SK-N-SH (cell line): ENCODE data around the gene NOXA1. TPM values are rescaled to one million over a fixed set of nuclear protein-coding genes. Genes with fewer than 3 reads are reported as not detected.

Experiments used
- CTCF ChIA-PET: fragments of 300-600, 350-600 bp; formaldehyde crosslinking; extraction: SDS; loops from one replicate; lab custom pipeline; 2021; lab: Yijun Ruan, JAX
- POLR2A ChIA-PET: fragments of 350-600 bp; sonication (Branson Sonifier 250); formaldehyde crosslinking; extraction: SDS; loops from one replicate; lab custom pipeline; 2020; ENCODE audit warnings: antibody characterized with exemption, inconsistent platforms; lab: Yijun Ruan, JAX
- DNase-seq: peaks from one replicate; pipeline ENCODE4 v3.0.0; 2012
- H2AFZ ChIP-seq: fragments of 200-600 bp; sonication (generic); 2 replicates; pipeline ENCODE4 v1.8.1; 2016; ENCODE audit warnings: antibody characterized with exemption, mild to moderate bottlenecking, low read depth
- H3F3A ChIP-seq: fragments of 200-600 bp; sonication (generic); replicated peaks from 2 replicates; pipeline ENCODE3; 2016; ENCODE audit warnings: antibody characterized with exemption, mild to moderate bottlenecking; ENCODE audit not compliant: insufficient read depth
- H3K27ac ChIP-seq, 2 experiments: fragments of 200-500 bp in 1 of 2; fragments of 200-600 bp in 1 of 2; sonication (Bioruptor generic) in 1 of 2; sonication (generic), shearing (Covaris generic) in 1 of 2; 2 replicates each; pipeline versions ENCODE4 v1.5.1 to v1.6.1; 2014 to 2016; ENCODE audit warnings: low read depth in 2 of 2, inconsistent platforms in 1 of 2, low read length in 1 of 2, mild to moderate bottlenecking in 1 of 2, mixed read lengths in 1 of 2
- H3K27me3 ChIP-seq: fragments of 200-600 bp; sonication (generic), shearing (Covaris generic); 2 replicates; pipeline ENCODE4 v1.6.1; 2016; ENCODE audit warnings: mixed run types; ENCODE audit not compliant: insufficient read depth
- H3K36me3 ChIP-seq, 2 experiments: fragments of 200-500 bp in 1 of 2; fragments of 200-600 bp in 1 of 2; sonication (Bioruptor generic) in 1 of 2; sonication (generic) in 1 of 2; replicated peaks in 1 of 2; 2 replicates each; pipeline versions ENCODE3 to v1.5.1; 2014 to 2016; ENCODE audit warnings: low read length in 1 of 2, mild to moderate bottlenecking in 1 of 2; ENCODE audit not compliant: insufficient read depth in 2 of 2, control insufficient read depth in 1 of 2
- H3K4me1 ChIP-seq, 2 experiments: fragments of 200-500 bp in 1 of 2; fragments of 200-600 bp in 1 of 2; sonication (Bioruptor generic) in 1 of 2; sonication (generic), shearing (Covaris generic) in 1 of 2; 2 replicates each; pipeline versions ENCODE4 v1.5.1 to v1.6.1; 2014 to 2016; ENCODE audit warnings: low read depth in 1 of 2, low read length in 1 of 2, mixed run types in 1 of 2; ENCODE audit not compliant: insufficient read depth in 2 of 2, control insufficient read depth in 1 of 2
- H3K4me2 ChIP-seq: fragments of 200-600 bp; sonication (generic), shearing (Covaris generic); 2 replicates; pipeline ENCODE4 v1.6.1; 2017; ENCODE audit warnings: mixed run types
- H3K4me3 ChIP-seq, 2 experiments: fragments of 200-500 bp in 1 of 2; fragments of 200-600 bp in 1 of 2; sonication (Bioruptor generic) in 1 of 2; sonication (generic), shearing (Covaris generic) in 1 of 2; 2 replicates each; pipeline versions ENCODE4 v1.5.1 to v1.8.1; 2014 to 2016; ENCODE audit warnings: low read depth in 2 of 2, inconsistent platforms in 1 of 2, low read length in 1 of 2, mild to moderate bottlenecking in 1 of 2, mixed read lengths in 1 of 2, moderate library complexity in 1 of 2
- H3K79me2 ChIP-seq: fragments of 200-600 bp; sonication (generic); 2 replicates; pipeline ENCODE4 v1.8.1; 2017; ENCODE audit warnings: mild to moderate bottlenecking; ENCODE audit not compliant: insufficient read depth
- H3K9ac ChIP-seq: fragments of 200-600 bp; sonication (generic); 2 replicates; pipeline ENCODE4 v1.6.1; 2017; ENCODE audit warnings: mixed run types
- H3K9me2 ChIP-seq: fragments of 200-600 bp; sonication (generic); 2 replicates; pipeline ENCODE4 v1.6.1; 2017; ENCODE audit warnings: mixed run types
- H3K9me3 ChIP-seq: fragments of 200-600 bp; sonication (generic); 2 replicates; pipeline ENCODE4 v1.6.1; 2017; ENCODE audit warnings: mixed run types, mild to moderate bottlenecking, moderate library complexity
- H4K20me1 ChIP-seq: fragments of 200-600 bp; sonication (generic); 2 replicates; pipeline ENCODE4 v1.6.1; 2017; ENCODE audit warnings: mild to moderate bottlenecking, mixed run types; ENCODE audit not compliant: insufficient read depth
- CHD2 ChIP-seq: fragments of 150-350 bp; IDR thresholded peaks from 2 replicates; pipeline ENCODE4 v1.6.1; 2018; ENCODE audit warnings: low read length; ENCODE audit not compliant: partially characterized antibody
- CTCF ChIP-seq: fragments of 200-600 bp; sonication (generic); IDR thresholded peaks from 2 replicates; pipeline ENCODE4 v1.6.1; 2017; ENCODE audit warnings: antibody characterized with exemption, mild to moderate bottlenecking, moderate library complexity
- ELF1 ChIP-seq: IDR thresholded peaks from 2 replicates; pipeline ENCODE4 v1.4.0; 2012
- FOXJ3 ChIP-seq: sonication (generic); formaldehyde crosslinking; IDR thresholded peaks from 2 replicates; pipeline ENCODE4 v1.5.1; 2020; ENCODE audit warnings: mild to moderate bottlenecking, missing genetic modification reagents
- FOXM1 ChIP-seq: IDR thresholded peaks from 2 replicates; pipeline ENCODE4 v1.4.0; 2012; ENCODE audit warnings: low read depth, mild to moderate bottlenecking
- GABPA ChIP-seq: IDR thresholded peaks from 2 replicates; pipeline ENCODE4 v1.4.0; 2012; ENCODE audit warnings: low read depth, mild to moderate bottlenecking
- GATA2 ChIP-seq: sonication (generic); formaldehyde crosslinking; IDR thresholded peaks from 2 replicates; pipeline ENCODE4 v1.5.0; 2020; ENCODE audit warnings: mild to moderate bottlenecking, missing genetic modification reagents
- MXI1 ChIP-seq: IDR thresholded peaks from 2 replicates; pipeline ENCODE4 v1.6.1; 2012; ENCODE audit warnings: mild to moderate bottlenecking, low read depth, low read length, improper control_type of control experiment
- NFIC ChIP-seq: IDR thresholded peaks from 2 replicates; pipeline ENCODE4 v1.4.0; 2012; ENCODE audit warnings: borderline replicate concordance
- NRF1 ChIP-seq: IDR thresholded peaks from 2 replicates; pipeline ENCODE4 v1.6.1; 2012; ENCODE audit warnings: low read depth, mild to moderate bottlenecking, low read length
- PBX3 ChIP-seq: IDR thresholded peaks from 2 replicates; pipeline ENCODE4; 2012
- POLR2AphosphoS5 ChIP-seq: IDR thresholded peaks from 2 replicates; pipeline ENCODE4 v1.6.1; 2012; ENCODE audit warnings: low read depth, low read length
- RAD21 ChIP-seq: IDR thresholded peaks from 2 replicates; pipeline ENCODE4 v1.6.1; 2012; ENCODE audit warnings: mild to moderate bottlenecking, low read length
- RCOR1 ChIP-seq: fragments of 150-350 bp; IDR thresholded peaks from 2 replicates; pipeline ENCODE4 v1.6.1; 2017; ENCODE audit warnings: antibody characterized with exemption, low read length
- RFX5 ChIP-seq: IDR thresholded peaks from 2 replicates; pipeline ENCODE4 v1.6.1; 2012; ENCODE audit warnings: mild to moderate bottlenecking, improper control_type of control experiment, low read length
- SIN3A ChIP-seq: IDR thresholded peaks from 2 replicates; pipeline ENCODE4 v1.6.1; 2012; ENCODE audit warnings: low read depth, mild to moderate bottlenecking, low read length, moderate library complexity, borderline replicate concordance
- SMC3 ChIP-seq: IDR thresholded peaks from 2 replicates; pipeline ENCODE4 v1.6.1; 2012; ENCODE audit warnings: low read depth, low read length, improper control_type of control experiment
- TAF1 ChIP-seq: IDR thresholded peaks from 2 replicates; pipeline ENCODE4 v1.6.1; 2012; ENCODE audit warnings: low read depth, mild to moderate bottlenecking, low read length, moderate library complexity, borderline replicate concordance
- TCF12 ChIP-seq: IDR thresholded peaks from 2 replicates; pipeline ENCODE4 v1.4.0; 2012
- TEAD4 ChIP-seq: IDR thresholded peaks from 2 replicates; pipeline ENCODE4 v1.4.0; 2012; ENCODE audit warnings: mild to moderate bottlenecking, borderline replicate concordance; ENCODE audit not compliant: insufficient read depth
- USF1 ChIP-seq: IDR thresholded peaks from 2 replicates; pipeline ENCODE4 v1.4.0; 2012; ENCODE audit warnings: low read depth, borderline replicate concordance
- YY1 ChIP-seq: IDR thresholded peaks from 2 replicates; pipeline ENCODE4 v1.4.0; 2012; ENCODE audit warnings: low read depth, mild to moderate bottlenecking
- WGBS: methylation state at CpG from one replicate; pipeline ENCODE4 v1.1.6; 2017; ENCODE audit warnings: low lambda C conversion rate; 5-methylcytosine and 5-hydroxymethylcytosine counted together
- polyA plus RNA-seq, 3 experiments: library from polyadenylated mRNA; depleted of rRNA; stranded (reverse); fragments of >200 nt; gene quantifications; 2 replicates each; pipeline ENCODE4 v1.2.3, GENCODE V29; 2012

NOXA1 gene
- polyA plus RNA-seq, 1 of the 3 experiments (the other 2 are of a cell fraction), result 0.39 TPM

GRCh38 chr9:137476856-137477255 lies 53.7 kb downstream of the NOXA1 start:
- POLR2A ChIA-PET, result no interaction called here
- peaks cover 0 to 32% of the 10 kb centered on the region in 2 experiments; a peak in 1 of 4 replicates for H3K4me1 ChIP-seq
- 48% methylated on average over 3 of the region's 11 CpGs for WGBS
- TF ChIP-seq FOXM1 (no peak), CTCF (no peak), POLR2AphosphoS5 (no peak), RAD21 (no peak), ELF1 (no peak), TCF12 (no peak), PBX3 (no peak), RFX5 (no peak), GABPA (no peak), TEAD4 (no peak), FOXJ3 (CRISPR knock-in tag) (no peak), NRF1 (no peak), CHD2 (no peak), MXI1 (no peak), SIN3A (no peak), RCOR1 (no peak)
- TF ChIP-seq, all 33 proteins: peak for 0
- H3K27ac ChIP-seq, result no peak overlapping the region
- no peak overlapping the region for H3K4me2 ChIP-seq
- H3K36me3 ChIP-seq, result no peaks in the 10 kb centered on the region
- H3K79me2 ChIP-seq, result no peaks in the 10 kb centered on the region
- no peak overlapping the region for H3K4me3 ChIP-seq
- H2AFZ ChIP-seq, result no peak overlapping the region
- no peaks in the 10 kb centered on the region for H4K20me1 ChIP-seq
- H3K9ac ChIP-seq, result no peak overlapping the region
- no peaks in the 10 kb centered on the region for H3K9me3 ChIP-seq
- no peaks in the 10 kb centered on the region for H3F3A ChIP-seq
- H3K9me2 ChIP-seq, result no peaks in the 10 kb centered on the region
- H3K27me3 ChIP-seq, result no peaks in the 10 kb centered on the region
- DNase-seq, result no peak
- CTCF ChIA-PET, result no interaction called here

- Histone ChIP-seq H4K20me1 (no peaks in the 10 kb centered on the region), H3K4me3 (no peak overlapping the region), H3K79me2 (no peaks in the 10 kb centered on the region), H3F3A (no peaks in the 10 kb centered on the region), H3K27me3 (no peaks in the 10 kb centered on the region), H2AFZ (no peak overlapping the region), H3K27ac (no peak overlapping the region), H3K9me2 (no peaks in the 10 kb centered on the region), H3K9me3 (no peaks in the 10 kb centered on the region), H3K9ac (no peak overlapping the region), H3K4me2 (no peak overlapping the region), H3K36me3 (no peaks in the 10 kb centered on the region), H3K4me1 (peaks cover 0 to 39% of the 10 kb centered on the region in 2 experiments; a peak in 1 of 4 replicates)
- CTCF ChIA-PET, result interaction anchor here (0.8 to 1.6 kb wide), 2 partner anchors 9 to 57 kb away, joined by 3 to 5 read pairs; no protein-coding TSS in a partner anchor
- 80% methylated on average over 18 of the region's 29 CpGs for WGBS
- POLR2A ChIA-PET, result no interaction called here
- DNase-seq, result no peak
- TF ChIP-seq TAF1, result no peak
- TF ChIP-seq RFX5, result no peak
- TF ChIP-seq ELF1, result no peak
- TF ChIP-seq SMC3, result no peak
- no peak for TF ChIP-seq NFIC
- no peak for TF ChIP-seq FOXJ3 (CRISPR knock-in tag)
- TF ChIP-seq TEAD4, result no peak
- TF ChIP-seq GATA2, result no peak
- no peak for TF ChIP-seq POLR2AphosphoS5
- no peak for TF ChIP-seq USF1
- TF ChIP-seq YY1, result no peak
- TF ChIP-seq RAD21, result no peak
- no peak for TF ChIP-seq FOXM1
- no peak for TF ChIP-seq MXI1
- no peak for TF ChIP-seq CTCF
Observed at GRCh38 chr9:137477778-137478612, 54.8 kb downstream of the NOXA1 start.
